NCI-H2227 (cell line): Measurements from ENCODE around the gene BCAP29.

ENCODE experiments used
- DNase-seq: peaks from one replicate; lab custom pipeline; 2025; ENCODE audit not compliant: unreplicated experiment; lab: John Stamatoyannopoulos, UW

BCAP29 gene

GRCh38 chr7:107581387-107582013 is 1.5 kb downstream of the BCAP29 start:
- DNase-seq = no peak

GRCh38 chr7:107582875-107583274 is 2.8 kb downstream of the BCAP29 start:
- DNase-seq = no peak

DNA sequence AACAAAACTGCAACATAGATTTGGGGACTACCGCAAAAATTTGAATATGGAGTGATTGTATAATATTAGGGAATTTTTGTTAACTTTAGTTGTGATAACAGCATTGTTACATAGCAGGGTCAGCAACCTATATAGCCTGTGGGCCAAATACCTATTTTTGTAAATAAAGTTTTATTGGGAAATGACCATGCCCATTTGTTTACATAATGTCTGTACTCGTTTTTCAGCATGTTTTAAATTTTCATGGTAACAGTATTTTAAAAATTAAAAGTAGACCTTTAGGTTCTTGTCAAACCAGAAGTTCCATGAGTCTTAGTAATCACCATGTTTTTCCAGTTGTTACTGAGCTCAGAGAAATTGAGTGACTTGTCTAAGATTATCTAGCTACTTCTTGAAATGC is 4.7 kb downstream of the BCAP29 start:
- no peak for DNase-seq

- no peak for DNase-seq
Measured at GRCh38 chr7:107588529-107589130, 8.6 kb downstream of the BCAP29 start.

DNA sequence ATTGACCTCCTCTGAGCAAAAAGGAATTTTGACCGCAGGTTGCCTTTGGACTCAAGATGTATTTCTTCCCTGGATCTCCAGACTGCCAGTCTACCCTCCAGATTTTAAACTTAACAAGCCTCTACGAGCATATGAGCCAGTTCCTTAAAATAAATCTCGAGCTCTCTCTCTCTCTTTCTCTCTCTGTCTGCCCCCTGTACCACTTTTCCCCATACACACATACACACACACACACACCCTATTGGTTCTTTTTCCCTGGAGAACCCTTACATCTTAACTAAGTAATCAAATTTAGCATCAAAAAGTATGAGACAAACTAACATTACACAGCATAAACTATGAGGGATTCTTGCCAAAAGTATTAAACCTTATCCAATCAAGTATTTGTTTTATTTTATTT is 11.4 kb downstream of the BCAP29 start:
- DNase-seq = no peak

GRCh38 chr7:107592361-107593024 is 12.4 kb downstream of the BCAP29 start:
- DNase-seq = no peak

DNA sequence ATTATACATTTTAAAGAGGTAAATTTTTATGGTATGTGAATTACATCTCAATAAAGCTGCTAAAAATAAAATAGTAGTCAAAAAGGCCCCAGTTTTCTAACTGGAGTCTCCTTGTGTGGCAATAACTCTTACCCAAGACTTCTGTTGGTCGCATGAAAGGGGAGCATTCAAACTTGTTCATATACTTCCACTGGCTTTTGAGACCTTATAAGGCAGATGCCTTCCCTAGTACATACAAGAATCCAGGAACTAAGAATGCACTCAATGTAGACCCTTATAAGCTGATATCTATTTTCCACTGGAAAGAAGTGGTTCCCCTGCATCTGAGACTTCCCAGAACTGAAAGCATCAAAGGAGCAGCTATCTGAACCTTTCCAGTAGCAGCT is 13.0 kb downstream of the BCAP29 start:
- DNase-seq = no peak

DNA sequence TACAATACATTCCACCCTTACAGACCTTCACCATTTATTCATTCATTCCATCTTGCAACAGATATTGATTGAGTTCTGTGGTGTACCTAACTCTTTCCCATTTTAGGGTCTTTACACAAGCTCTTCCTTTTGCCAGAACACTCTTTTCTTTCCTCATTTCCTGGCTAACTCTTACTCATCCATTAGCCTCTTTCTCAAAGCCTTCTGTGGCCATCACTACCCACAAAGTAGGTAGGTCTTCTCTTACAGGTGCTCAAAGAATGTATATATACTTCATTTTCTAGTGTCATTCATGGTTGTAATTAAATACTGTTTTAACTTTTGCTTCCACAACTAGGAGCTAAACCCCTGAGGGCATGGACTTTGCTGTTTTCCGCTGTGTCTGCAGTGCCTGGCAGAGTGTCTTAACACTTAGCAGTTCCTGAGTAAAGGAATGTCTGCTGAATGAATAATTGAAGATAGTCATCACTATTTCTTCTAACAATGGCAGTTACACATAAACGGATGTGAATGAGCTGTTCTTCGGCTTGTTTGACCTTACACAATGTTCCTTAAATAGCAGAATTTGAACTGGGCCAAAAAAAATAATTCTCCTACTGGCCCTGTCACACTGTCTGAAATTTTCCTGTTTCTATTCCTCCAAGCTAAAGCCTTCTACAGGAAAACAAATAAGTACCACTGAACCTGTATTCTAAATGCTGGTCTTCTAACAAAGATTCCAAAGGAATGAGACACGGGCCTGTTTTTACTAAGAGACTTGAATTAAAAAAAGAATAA is 15.1 kb downstream of the BCAP29 start:
- DNase-seq = no peak

- no peak for DNase-seq
Measured at GRCh38 chr7:107596881-107597581, 17.0 kb downstream of the BCAP29 start.

DNA sequence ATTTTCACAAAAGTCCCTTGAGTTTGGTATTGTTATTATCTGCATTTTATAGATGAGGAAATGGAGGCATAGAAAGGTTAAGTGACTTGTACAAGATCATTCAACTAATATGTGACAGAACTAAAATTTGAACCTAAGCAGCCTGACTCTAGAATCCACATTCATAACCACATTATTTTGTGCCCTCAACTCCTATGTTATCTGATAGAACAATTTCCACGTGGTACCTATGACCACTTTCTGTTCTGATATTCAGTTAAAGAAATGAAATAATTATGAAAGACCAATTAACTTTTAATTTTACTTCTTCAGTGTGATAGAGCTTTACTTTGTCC is 17.5 kb downstream of the BCAP29 start:
- DNase-seq = no peak

- no peak for DNase-seq
Measured at GRCh38 chr7:107597953-107598352, 17.9 kb downstream of the BCAP29 start.

GRCh38 chr7:107599262-107599661 is 19.2 kb downstream of the BCAP29 start:
- DNase-seq = no peak

DNA sequence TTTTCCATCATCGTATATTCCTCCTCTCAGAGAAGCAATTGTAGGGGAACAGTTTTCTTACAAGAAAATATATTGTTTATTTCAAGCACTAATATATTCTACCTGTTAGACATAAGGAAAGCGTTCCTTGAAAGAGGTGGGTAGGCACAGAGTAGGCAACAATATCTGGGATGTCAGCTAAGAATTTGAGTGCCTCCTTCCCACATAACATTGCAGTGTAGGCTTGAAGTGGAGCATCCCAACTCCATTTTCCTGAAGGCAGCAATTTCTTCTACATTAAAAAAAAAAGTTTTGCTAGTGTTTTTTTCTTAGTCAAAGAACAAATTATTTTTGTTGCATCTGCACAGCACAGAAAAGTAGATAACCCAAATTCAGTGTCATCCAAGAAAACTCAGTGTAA is 20.8 kb downstream of the BCAP29 start:
- DNase-seq = no peak

- DNase-seq = no peak
Measured at GRCh38 chr7:107605218-107605815, 25.3 kb downstream of the BCAP29 start.

- no peak for DNase-seq
Measured at GRCh38 chr7:107606303-107606702, 26.3 kb downstream of the BCAP29 start.

- DNase-seq = no peak
Measured at GRCh38 chr7:107609811-107610261, 29.8 kb downstream of the BCAP29 start.

DNA sequence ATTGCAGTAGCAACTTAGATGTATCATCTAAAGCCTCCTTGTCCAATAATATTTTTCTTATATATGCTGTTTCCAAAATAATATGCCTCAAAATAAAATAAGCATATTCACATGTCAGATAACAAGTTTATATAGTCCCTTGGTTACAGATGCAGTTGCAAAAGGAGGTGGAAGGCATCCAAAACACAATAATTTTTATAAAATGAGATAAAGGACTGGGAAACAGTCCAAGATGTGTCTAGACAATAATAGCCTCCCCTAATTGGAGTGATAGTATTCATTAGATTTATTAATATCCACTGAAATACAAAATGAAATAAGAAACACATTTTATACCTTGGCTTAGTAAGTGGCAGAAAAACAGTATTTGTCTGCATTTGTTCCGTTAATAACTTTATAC is 30.3 kb downstream of the BCAP29 start:
- DNase-seq = no peak

- no peak for DNase-seq
Measured at GRCh38 chr7:107613439-107613838, 33.4 kb downstream of the BCAP29 start.

- DNase-seq = no peak
Measured at GRCh38 chr7:107613948-107614347, 33.9 kb downstream of the BCAP29 start.

DNA sequence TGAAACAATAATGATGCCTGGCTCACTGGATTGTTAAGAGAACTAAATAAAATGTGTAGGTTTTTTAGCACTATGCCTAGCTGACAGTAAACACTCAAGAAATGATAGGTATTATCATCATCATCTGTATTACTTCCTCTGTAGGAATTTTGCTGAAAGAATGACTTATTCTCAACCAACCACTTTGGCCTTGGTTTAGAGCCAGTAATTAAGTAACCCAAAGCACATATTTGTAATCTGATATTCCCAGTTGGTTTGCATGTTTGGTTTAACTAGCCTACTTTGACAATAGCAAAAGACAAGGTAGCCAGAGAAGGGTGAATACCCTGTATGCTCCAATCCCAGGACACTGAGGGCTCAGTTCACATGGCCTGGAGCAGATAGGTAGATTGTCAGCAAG is 34.4 kb downstream of the BCAP29 start:
- DNase-seq = no peak
